ENCODE measurements around the gene A3GALT2.
"Not testable (repeated sequence)": the region's sequence is repeated elsewhere in the genome, so short reads cannot be mapped to it uniquely, and the experiment has no call there.

The A3GALT2 gene

DNA sequence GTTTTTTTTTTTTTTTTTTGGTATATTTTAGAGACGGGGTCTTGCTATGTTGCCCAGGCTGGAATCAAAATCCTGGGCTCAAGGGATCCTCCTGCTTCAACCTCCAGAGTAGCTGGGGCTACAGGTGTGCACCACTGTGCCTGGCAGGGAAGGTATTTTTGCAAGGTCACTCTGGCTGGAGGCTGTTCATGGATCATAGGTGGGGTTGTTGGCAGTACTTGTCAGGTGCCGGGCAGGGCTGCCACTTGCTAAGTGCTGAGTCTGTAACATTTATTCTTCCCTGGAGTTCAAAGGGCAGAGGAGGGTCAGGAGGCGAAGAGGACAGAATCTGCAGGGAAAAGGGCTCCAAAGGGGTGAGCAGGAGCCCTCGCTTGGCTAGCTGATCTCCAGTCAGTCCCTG lies 24.1 kb downstream of the A3GALT2 start:
- TF ChIP-seq MYC (IDR thresholded peaks at IDR 0.05; ENCODE audit: low read depth, low read length), result no peak
- TF ChIP-seq, protein P1, sequence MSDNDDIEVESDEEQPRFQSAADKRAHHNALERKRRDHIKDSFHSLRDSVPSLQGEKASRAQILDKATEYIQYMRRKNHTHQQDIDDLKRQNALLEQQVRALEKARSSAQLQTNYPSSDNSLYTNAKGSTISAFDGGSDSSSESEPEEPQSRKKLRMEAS (IDR thresholded peaks at IDR 0.05; ENCODE audit: low read depth, low read length), result no peak
- no peak overlapping the region for H3K4me3 ChIP-seq (ENCODE audit: low read depth, low read length)
- DNase-seq (ENCODE audit: low read depth), result no peak

DNA sequence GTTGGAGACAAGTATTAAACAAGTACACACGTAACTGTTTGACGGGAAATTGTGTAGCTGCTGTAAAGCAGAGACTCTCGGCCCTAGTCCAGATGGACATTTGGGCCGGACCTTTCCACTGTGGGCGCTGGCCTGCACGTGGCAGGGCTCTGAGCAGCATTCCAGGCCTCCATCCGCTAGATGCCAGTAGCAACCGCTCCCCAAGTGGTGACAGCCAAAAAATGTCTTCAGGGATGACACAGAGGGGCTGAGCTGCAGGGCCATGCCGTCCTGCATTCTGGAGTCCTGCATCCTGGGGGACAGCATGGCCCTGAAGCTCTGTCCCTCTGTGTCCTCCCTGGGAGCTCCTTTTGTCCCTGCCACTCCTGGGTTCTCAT lies 24.8 kb downstream of the A3GALT2 start:
- TF ChIP-seq POLR2A (IDR thresholded peaks at IDR 0.05; ENCODE audit: extremely low read depth, insufficient read length), result no peak
- DNase-seq (ENCODE audit: low read depth), result no peak
- H3K4me3 ChIP-seq (ENCODE audit: low read depth, low read length), result no peak overlapping the region

DNA sequence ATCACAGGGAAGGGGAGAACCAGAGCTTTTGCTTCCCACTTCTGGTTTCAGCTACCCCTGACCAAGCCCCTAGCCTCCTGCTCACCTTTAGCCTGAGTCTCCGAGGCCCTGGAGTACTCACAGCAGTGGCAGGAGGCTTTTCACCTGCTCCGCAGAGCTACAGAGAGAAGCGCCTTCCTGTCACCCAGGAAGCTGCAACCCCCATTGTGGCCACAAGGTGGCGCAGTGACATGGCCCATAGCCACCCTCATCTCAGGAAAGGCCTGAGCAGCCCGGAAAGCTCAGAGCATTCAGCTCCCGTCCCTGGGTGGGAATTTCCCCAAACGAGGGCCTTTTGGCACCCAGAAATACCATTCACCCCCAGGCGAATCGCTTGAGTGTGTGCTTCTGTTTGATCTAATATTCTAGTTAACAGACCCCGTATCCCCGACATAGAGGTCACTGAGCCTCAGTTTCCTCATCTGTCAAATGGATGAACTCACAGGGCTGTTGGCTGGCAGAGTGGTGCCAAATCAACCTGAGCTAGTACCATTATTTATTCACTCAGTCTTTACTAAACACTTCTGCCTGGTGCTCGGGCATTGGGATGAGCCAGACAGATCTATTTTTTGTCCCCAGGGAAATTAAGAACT lies 25.3 kb downstream of the A3GALT2 start:
- no peak overlapping the region for H3K4me3 ChIP-seq (ENCODE audit: low read depth, low read length)
- TF ChIP-seq POLR2A (IDR thresholded peaks at IDR 0.05; ENCODE audit: extremely low read depth, insufficient read length), result no peak
- TF ChIP-seq, protein P2, sequence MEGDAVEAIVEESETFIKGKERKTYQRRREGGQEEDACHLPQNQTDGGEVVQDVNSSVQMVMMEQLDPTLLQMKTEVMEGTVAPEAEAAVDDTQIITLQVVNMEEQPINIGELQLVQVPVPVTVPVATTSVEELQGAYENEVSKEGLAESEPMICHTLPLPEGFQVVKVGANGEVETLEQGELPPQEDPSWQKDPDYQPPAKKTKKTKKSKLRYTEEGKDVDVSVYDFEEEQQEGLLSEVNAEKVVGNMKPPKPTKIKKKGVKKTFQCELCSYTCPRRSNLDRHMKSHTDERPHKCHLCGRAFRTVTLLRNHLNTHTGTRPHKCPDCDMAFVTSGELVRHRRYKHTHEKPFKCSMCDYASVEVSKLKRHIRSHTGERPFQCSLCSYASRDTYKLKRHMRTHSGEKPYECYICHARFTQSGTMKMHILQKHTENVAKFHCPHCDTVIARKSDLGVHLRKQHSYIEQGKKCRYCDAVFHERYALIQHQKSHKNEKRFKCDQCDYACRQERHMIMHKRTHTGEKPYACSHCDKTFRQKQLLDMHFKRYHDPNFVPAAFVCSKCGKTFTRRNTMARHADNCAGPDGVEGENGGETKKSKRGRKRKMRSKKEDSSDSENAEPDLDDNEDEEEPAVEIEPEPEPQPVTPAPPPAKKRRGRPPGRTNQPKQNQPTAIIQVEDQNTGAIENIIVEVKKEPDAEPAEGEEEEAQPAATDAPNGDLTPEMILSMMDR (IDR thresholded peaks at IDR 0.05; ENCODE audit: low read depth, low read length), result peak; percentile 86
- DNase-seq (ENCODE audit: low read depth), result peak; percentile 78

DNA sequence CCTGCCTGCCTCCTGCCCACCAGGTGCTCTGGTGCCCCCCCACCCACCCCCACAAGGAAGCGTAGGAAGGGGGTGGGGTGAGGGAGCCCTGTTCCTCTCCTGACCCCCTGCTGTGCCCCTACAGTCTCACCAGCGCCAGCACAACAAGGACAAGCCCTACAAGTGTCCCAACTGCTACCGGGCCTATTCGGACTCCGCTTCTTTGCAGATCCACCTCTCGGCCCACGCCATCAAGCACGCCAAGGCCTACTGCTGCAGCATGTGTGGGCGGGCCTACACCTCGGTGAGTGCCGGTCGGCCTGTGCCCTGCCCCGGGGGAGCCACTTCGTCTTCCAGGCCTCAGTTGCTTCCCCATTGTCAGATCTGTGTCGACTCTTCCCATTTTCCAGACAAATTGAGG lies 25.9 kb downstream of the A3GALT2 start:
- no peak for DNase-seq (ENCODE audit: low read depth)
- no peak overlapping the region for H3K4me3 ChIP-seq (ENCODE audit: low read depth, low read length)
- TF ChIP-seq MYC (IDR thresholded peaks at IDR 0.05; ENCODE audit: low read depth, low read length) (no peak), POLR2A (IDR thresholded peaks at IDR 0.05; ENCODE audit: extremely low read depth, insufficient read length) (no peak)
- TF ChIP-seq, protein P1 (IDR thresholded peaks at IDR 0.05; ENCODE audit: low read depth, low read length), result no peak
- TF ChIP-seq, protein P2 (IDR thresholded peaks at IDR 0.05; ENCODE audit: low read depth, low read length), result no peak

DNA sequence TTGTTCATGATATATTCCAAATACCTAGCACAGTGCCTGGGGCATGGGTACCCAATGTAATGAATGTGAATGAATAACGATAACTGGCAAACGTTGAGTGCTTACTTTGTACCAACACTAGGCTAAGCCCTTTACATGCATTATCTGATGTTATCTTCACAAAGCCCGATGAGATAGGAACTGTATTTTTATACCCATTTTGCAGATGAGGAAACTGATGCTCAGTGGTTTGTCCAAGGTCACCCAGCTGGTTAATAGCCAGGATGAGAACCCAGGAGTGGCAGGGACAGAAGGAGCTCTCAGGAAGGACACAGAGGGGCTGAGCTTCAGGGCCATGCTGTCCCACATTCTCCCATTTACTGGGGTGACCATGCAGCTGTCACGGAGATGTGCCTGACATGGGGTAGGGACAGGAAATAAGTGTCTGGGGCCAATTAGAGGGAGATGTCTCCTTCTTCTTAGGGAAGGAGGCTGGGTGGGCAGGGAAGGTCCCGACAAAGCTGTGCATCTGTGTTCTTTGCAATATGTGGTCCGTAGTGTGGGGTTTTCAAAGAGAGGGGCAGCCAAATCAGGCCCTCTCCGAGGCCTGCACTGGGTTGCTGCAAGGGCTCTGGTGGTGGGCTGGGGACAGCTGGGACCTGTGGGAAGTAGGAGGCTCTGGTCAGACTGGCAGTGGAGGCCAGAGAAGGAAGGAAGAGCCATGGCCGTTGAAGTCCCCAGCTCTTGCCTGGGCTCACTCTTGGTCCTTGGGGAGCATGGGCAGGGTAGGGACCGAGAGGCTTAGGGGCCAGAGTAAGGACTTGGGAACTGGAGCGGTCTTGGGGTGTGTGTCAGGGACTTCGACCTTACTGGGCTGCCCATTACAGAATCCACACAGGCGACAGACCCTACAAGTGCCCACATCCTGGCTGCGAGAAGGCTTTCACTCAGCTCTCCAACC lies 26.6 kb downstream of the A3GALT2 start:
- no peak for DNase-seq (ENCODE audit: low read depth)
- H3K4me3 ChIP-seq (ENCODE audit: low read depth, low read length), result no peak overlapping the region
- no peak for TF ChIP-seq MYC (IDR thresholded peaks at IDR 0.05; ENCODE audit: low read depth, low read length)
- TF ChIP-seq, protein P1 (IDR thresholded peaks at IDR 0.05; ENCODE audit: low read depth, low read length), result no peak
- TF ChIP-seq POLR2A (IDR thresholded peaks at IDR 0.05; ENCODE audit: extremely low read depth, insufficient read length), result no peak

DNA sequence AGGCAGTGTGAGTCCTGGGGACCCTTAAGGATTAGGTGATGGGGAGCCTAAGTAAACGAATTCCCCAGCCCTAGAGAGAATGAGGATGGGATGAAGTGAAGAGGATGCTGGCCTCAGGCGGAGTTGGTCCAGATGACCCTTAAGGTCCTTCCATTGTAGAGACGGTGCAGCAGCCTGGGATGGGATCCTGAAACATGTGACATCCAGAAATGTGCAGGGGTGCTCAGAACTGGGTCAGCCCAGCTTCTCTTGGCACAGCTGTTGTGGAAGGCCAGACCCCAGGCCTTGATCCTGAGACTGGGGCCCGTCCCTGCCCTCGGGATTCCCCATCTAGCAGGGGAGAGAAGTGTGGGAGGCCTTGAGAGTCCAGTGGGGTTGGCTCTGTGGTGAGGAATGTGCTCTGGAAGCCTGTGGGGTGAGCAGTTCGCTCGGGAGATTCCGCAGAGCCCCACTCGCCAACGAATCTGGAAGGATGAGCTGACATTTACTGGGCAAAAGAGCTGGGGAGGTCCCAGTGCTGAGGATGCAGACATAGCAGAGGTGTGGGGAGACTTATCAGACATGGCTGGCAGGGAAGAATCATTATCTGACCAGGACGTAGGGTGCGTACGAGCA lies 28.1 kb downstream of the A3GALT2 start:
- no peak for DNase-seq (ENCODE audit: low read depth)
- TF ChIP-seq, protein P1 (IDR thresholded peaks at IDR 0.05; ENCODE audit: low read depth, low read length), result no peak
- TF ChIP-seq POLR2A (IDR thresholded peaks at IDR 0.05; ENCODE audit: extremely low read depth, insufficient read length) (no peak), MYC (IDR thresholded peaks at IDR 0.05; ENCODE audit: low read depth, low read length) (no peak)
- TF ChIP-seq, protein P2 (IDR thresholded peaks at IDR 0.05; ENCODE audit: low read depth, low read length), result no peak
- H3K4me3 ChIP-seq (ENCODE audit: low read depth, low read length), result no peak overlapping the region

DNA sequence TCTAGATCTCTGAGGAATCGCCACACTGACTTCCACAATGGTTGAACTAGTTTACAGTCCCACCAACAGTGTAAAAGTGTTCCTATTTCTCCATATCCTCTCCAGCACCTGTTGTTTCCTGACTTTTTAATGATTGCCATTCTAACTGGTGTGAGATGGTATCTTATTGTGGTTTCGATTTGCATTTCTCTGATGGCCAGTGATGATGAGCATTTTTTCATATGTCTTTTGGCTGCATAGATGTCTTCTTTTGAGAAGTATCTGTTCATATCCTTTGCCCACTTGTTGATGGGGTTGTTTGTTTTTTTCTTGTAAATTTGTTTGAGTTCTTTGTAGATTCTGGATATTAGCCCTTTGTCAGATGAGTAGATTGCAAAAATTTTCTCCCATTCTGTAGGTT lies 30.3 kb downstream of the A3GALT2 start:
- not testable (repeated sequence) for DNase-seq (ENCODE audit: low read depth)

More for the DNA sequence above, 30.3 kb downstream of the A3GALT2 start:
- H3K4me3 ChIP-seq (ENCODE audit: low read depth, low read length), result not testable (repeated sequence)

All from NB4 (cell line).